ENCODE results near the gene ALLC. TPM values are rescaled to one million over a fixed set of nuclear protein-coding genes. Genes with fewer than 3 reads are reported as not detected.
"Not testable (repeated sequence)": the region's sequence is repeated elsewhere in the genome, so short reads cannot be mapped to it uniquely, and the experiment has no call there.

The ALLC gene
- total and polyA plus RNA-seq, 10 donors, result not detected

- Histone ChIP-seq H3K4me3 (no peak overlapping the region), H3K9me3 (peaks cover 0 to 32% (median 23%) of the 10 kb centered on the region in 8 donors), H3K36me3 (no peaks in the 10 kb centered on the region), H3K27me3 (replicated peaks in 1 of 7) (no peaks in the 10 kb centered on the region), H3K4me1 (no peaks in the 10 kb centered on the region), H3K27ac (no peak overlapping the region)
- DNase-seq, result peak; percentile 50
- intact Hi-C loops (cut with DNase I; ENCODE audit: low total_unique reads), result no loop called here
- whole genome bisulfite sequencing, 5 donors, result 74 to 85% (median 82%) methylated on average over 23 of the region's 23 CpGs
- TF ChIP-seq CTCF (IDR thresholded peaks at IDR 0.05 in 8 of 11, conservative IDR thresholded peaks at IDR 0.05 in 3 of 11) (no peak), POLR2A (IDR thresholded peaks at IDR 0.05) (no peak), POLR2AphosphoS5 (IDR thresholded peaks at IDR 0.05) (no peak)
Observed at GRCh38 chr2:3610881-3611505, 47.0 kb upstream of the ALLC start.

- Histone ChIP-seq H3K4me3 (no peak overlapping the region), H3K27ac (no peak overlapping the region), H3K4me1 (no peaks in the 10 kb centered on the region), H3K36me3 (no peaks in the 10 kb centered on the region), H3K9me3 (peaks cover 0 to 38% (median 24%) of the 10 kb centered on the region in 8 donors), H3K27me3 (replicated peaks in 1 of 7) (no peaks in the 10 kb centered on the region)
- DNase-seq, result peak; percentile 66
- WGBS, 5 donors, result 81 to 93% (median 90%) methylated on average over 11 of the region's 11 CpGs
- intact Hi-C loops (cut with DNase I; ENCODE audit: low total_unique reads), result no loop called here
- no peak for TF ChIP-seq CTCF (IDR thresholded peaks at IDR 0.05 in 8 of 11, conservative IDR thresholded peaks at IDR 0.05 in 3 of 11)
- TF ChIP-seq POLR2A (IDR thresholded peaks at IDR 0.05), result no peak
- no peak for TF ChIP-seq POLR2AphosphoS5 (IDR thresholded peaks at IDR 0.05)
Observed at GRCh38 chr2:3611589-3611988, 46.4 kb upstream of the ALLC start.

GRCh38 chr2:3612639-3613523 lies 45.1 kb upstream of the ALLC start:
- H3K27ac ChIP-seq, result no peak overlapping the region
- no peaks in the 10 kb centered on the region for H3K27me3 ChIP-seq (replicated peaks in 1 of 7)
- H3K36me3 ChIP-seq, result no peaks in the 10 kb centered on the region
- intact Hi-C loops (cut with DNase I; ENCODE audit: low total_unique reads), result no loop called here
- TF ChIP-seq POLR2A (IDR thresholded peaks at IDR 0.05) (no peak), CTCF (IDR thresholded peaks at IDR 0.05 in 8 of 11, conservative IDR thresholded peaks at IDR 0.05 in 3 of 11) (no peak), POLR2AphosphoS5 (IDR thresholded peaks at IDR 0.05) (no peak)
- no peaks in the 10 kb centered on the region for H3K4me1 ChIP-seq
- peaks cover 0 to 43% (median 24%) of the 10 kb centered on the region in 8 donors for H3K9me3 ChIP-seq
- peak; percentile 69 for DNase-seq
- no peak overlapping the region for H3K4me3 ChIP-seq
- WGBS, 5 donors, result 82 to 94% (median 88%) methylated on average over 24 to 29 of the region's 29 CpGs

GRCh38 chr2:3613524-3613905 lies 44.5 kb upstream of the ALLC start:
- no peaks in the 10 kb centered on the region for H3K4me1 ChIP-seq
- no peak for DNase-seq
- TF ChIP-seq POLR2A (IDR thresholded peaks at IDR 0.05) (no peak), POLR2AphosphoS5 (IDR thresholded peaks at IDR 0.05) (no peak), CTCF (IDR thresholded peaks at IDR 0.05 in 8 of 11, conservative IDR thresholded peaks at IDR 0.05 in 3 of 11) (no peak)
- no peak overlapping the region for H3K27ac ChIP-seq
- intact Hi-C loops (cut with DNase I; ENCODE audit: low total_unique reads), result no loop called here
- no peaks in the 10 kb centered on the region for H3K36me3 ChIP-seq
- H3K9me3 ChIP-seq, result peaks cover 0 to 43% (median 24%) of the 10 kb centered on the region in 8 donors
- 90 to 95% (median 93%) methylated on average over 12 of the region's 12 CpGs for WGBS, 5 donors
- no peaks in the 10 kb centered on the region for H3K27me3 ChIP-seq (replicated peaks in 1 of 7)
- H3K4me3 ChIP-seq, result no peak overlapping the region

GRCh38 chr2:3614743-3615142 lies 43.3 kb upstream of the ALLC start:
- WGBS, 5 donors, result 59 to 83% (median 73%) methylated on average over 2 of the region's 2 CpGs
- H3K27me3 ChIP-seq (replicated peaks in 1 of 7); H3K4me3 ChIP-seq; intact Hi-C loops (cut with DNase I; ENCODE audit: low total_unique reads); H3K36me3 ChIP-seq; H3K4me1 ChIP-seq; DNase-seq; H3K27ac ChIP-seq: not testable (repeated sequence)
- H3K9me3 ChIP-seq, result peaks cover 0 to 43% (median 24%) of the 10 kb centered on the region in 8 donors

- H3K4me1 ChIP-seq; intact Hi-C loops (cut with DNase I; ENCODE audit: low total_unique reads); H3K36me3 ChIP-seq; H3K27me3 ChIP-seq (replicated peaks in 1 of 7); H3K4me3 ChIP-seq; H3K27ac ChIP-seq: not testable (repeated sequence)
- peaks cover 0 to 43% (median 24%) of the 10 kb centered on the region in 8 donors for H3K9me3 ChIP-seq
- 94 to 97% (median 94%) methylated on average over 17 to 46 of the region's 46 CpGs for WGBS, 5 donors
- peak; percentile 54 for DNase-seq
Observed at GRCh38 chr2:3615541-3616200, 42.3 kb upstream of the ALLC start.
